SJCRH30 (cell line): ENCODE measurements around the gene CPNE1. TPM values are rescaled to one million over a fixed set of nuclear protein-coding genes. Genes with fewer than 3 reads are reported as not detected.
"Not testable (repeated sequence)": the region's sequence is repeated elsewhere in the genome, so short reads cannot be mapped to it uniquely, and the experiment has no call there.

ENCODE experiments used
- DNase-seq, 2 experiments: peaks; one replicate each; pipeline ENCODE4 v3.0.0-alpha.2; 2015 to 2020
- H3K27ac ChIP-seq: fragments of 250-450 bp; sonication (Bioruptor Pico); 2 replicates; pipeline ENCODE4 v1.5.1; 2020; ENCODE audit warnings: mild to moderate bottlenecking, moderate library complexity
- H3K27me3 ChIP-seq: fragments of 250-450 bp; sonication (Bioruptor Pico); 2 replicates; pipeline ENCODE4 v1.5.1; 2020; ENCODE audit warnings: mild to moderate bottlenecking, moderate library complexity
- H3K36me3 ChIP-seq: fragments of 250-450 bp; sonication (Bioruptor Pico); 2 replicates; pipeline ENCODE4 v1.5.1; 2020; ENCODE audit warnings: mild to moderate bottlenecking, moderate library complexity
- H3K4me1 ChIP-seq: fragments of 250-450 bp; sonication (Bioruptor Pico); 2 replicates; pipeline ENCODE4 v1.5.1; 2020; ENCODE audit warnings: mild to moderate bottlenecking, moderate library complexity
- H3K4me3 ChIP-seq: fragments of 250-450 bp; sonication (Bioruptor Pico); 2 replicates; pipeline ENCODE4 v1.5.1; 2020; ENCODE audit warnings: mild to moderate bottlenecking, moderate library complexity
- H3K9me3 ChIP-seq: fragments of 250-450 bp; sonication (Bioruptor Pico); replicated peaks from 2 replicates; pipeline ENCODE4 v1.5.1; 2020; ENCODE audit warnings: mild to moderate bottlenecking, moderate library complexity
- total RNA-seq: library from RNA; depleted of rRNA; stranded (reverse); fragments of >200 nt; shearing (Covaris generic); gene quantifications from 2 replicates; pipeline ENCODE4 v1.2.3, GENCODE V29; 2014

CPNE1 gene
- total RNA-seq, 1 experiment from 2014 or later = 297 TPM

GRCh38 chr20:35702051-35702823, 37.5 kb upstream of the CPNE1 start:
- H3K9me3 ChIP-seq = no peaks in the 10 kb centered on the region
- H3K27ac ChIP-seq = no peak overlapping the region; the same call in 1 of the 2 replicates
- peaks cover 17% of the 10 kb centered on the region for H3K4me1 ChIP-seq
- H3K27me3 ChIP-seq = no peaks in the 10 kb centered on the region
- H3K36me3 ChIP-seq = peaks cover 66% of the 10 kb centered on the region
- DNase-seq = peak; percentile 31 to 35
- no peak overlapping the region for H3K4me3 ChIP-seq

GRCh38 chr20:35700625-35701148, 36.0 kb upstream of the CPNE1 start:
- H3K4me3 ChIP-seq = peak overlapping the region; percentile 88
- DNase-seq = peak in 1 of 2 experiments; percentile 44
- no peak overlapping the region for H3K27ac ChIP-seq
- peaks cover 52% of the 10 kb centered on the region for H3K36me3 ChIP-seq
- peaks cover 17% of the 10 kb centered on the region for H3K4me1 ChIP-seq
- no peaks in the 10 kb centered on the region for H3K9me3 ChIP-seq
- H3K27me3 ChIP-seq = no peaks in the 10 kb centered on the region

- Histone ChIP-seq H3K4me1 (peaks cover 17% of the 10 kb centered on the region), H3K27me3 (no peaks in the 10 kb centered on the region), H3K4me3 (peak overlapping the region; percentile 88), H3K9me3 (no peaks in the 10 kb centered on the region), H3K27ac (peak overlapping the region; percentile 66), H3K36me3 (peaks cover 46% of the 10 kb centered on the region)
- no peak for DNase-seq
Measured at GRCh38 chr20:35699957-35700624, 35.4 kb upstream of the CPNE1 start.

DNA sequence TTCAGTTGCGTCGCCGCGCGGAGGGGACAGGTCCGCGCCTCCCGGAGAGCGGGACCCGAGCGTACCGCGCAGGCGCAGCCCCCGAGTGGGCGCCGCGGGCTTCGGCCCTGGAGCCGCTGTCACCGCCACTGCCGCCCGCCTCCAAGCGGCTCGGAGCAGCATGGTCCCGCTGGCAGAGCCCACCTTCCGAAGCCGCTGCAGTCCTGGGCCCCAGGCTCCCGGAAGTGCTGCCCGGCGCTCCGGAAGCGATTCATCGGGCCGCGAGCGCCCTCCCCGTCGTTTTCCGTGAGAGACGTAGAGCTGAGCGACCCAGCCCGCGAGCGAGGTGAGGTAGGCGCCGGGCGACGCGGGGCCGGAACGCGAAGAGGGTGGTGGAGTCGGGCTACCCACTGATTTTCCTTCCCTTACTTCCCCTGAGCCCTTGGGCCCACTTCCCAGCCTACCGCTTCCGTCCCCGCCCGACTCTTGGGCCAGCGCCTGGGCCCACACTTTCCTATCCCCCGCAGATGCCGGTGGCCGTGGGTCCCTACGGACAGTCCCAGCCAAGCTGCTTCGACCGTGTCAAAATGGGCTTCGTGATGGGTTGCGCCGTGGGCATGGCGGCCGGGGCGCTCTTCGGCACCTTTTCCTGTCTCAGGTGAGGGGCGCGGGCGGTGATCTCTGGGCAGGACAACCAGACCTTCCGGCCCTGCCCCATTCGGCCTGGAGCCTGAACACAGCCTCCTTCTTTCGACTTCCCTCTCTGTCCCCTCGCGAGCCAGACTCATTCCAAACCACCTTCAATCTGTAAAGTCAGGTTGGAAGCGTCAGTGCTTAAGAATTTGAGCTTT, 34.6 kb upstream of the CPNE1 start, which contains the start of the genes NFS1 and ROMO1:
TSS of gene NFS1 (minus strand) at position 226 of the 830 bp plus-strand sequence. CDS start at position 162, 64 bp downstream.
TSS of gene ROMO1 (plus strand) at position 279 of the 830 bp plus-strand sequence. CDS start at position 507, 228 bp downstream.
- Histone ChIP-seq H3K27ac (peak within 1 kb of the TSS; percentile 66), H3K36me3 (peaks cover 39% of the 10 kb centered on the region), H3K4me3 (peak within 1 kb of the TSS; percentile 88), H3K27me3 (no peaks in the 10 kb centered on the region), H3K4me1 (peaks cover 17% of the 10 kb centered on the region), H3K9me3 (no peaks in the 10 kb centered on the region)
- DNase-seq = peak; percentile 95 to 96

DNA sequence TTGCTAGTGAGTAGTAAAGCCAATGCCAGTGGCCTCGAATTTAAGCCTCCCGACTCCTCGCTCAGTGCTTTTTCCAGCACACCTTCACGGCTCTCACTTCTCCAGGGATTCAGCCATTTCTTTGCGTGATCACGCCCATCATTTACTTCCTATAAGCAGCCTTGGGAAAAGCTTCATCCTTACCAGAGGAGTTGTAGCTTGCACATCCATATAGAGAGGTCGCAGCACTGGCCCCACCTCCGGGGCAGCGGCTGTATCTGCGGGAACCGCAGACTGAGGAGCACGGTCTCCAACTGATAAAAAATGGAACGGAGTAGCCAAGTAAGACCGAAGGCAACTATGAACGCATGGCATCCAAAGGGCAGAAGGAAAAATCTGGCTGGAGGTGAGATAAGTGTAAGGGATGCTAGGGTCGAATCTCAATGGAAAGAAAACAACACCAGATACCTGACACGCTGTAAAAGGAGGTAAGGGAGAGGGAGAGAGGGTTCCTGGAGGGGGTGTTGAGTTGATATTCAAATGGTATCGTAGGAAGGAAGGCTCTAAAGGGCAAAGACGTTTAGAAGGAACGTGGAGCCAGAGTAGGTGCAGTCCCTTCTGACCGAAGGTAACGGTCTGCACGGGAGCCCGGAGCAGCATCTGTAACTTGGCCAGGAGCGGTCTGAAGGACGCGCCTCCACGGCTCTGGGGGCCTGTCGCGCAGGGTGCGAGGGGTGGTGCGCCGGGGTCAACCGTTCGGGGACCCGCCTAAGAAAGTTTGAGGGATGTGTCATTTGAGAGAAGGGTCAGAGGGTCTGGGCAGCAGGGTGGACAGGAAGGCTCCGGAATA, 33.8 kb upstream of the CPNE1 start:
- DNase-seq = peak; percentile 52 to 62
- Histone ChIP-seq H3K36me3 (peaks cover 32% of the 10 kb centered on the region), H3K27ac (peak overlapping the region; percentile 66; the same call in 1 of the 2 replicates), H3K27me3 (no peaks in the 10 kb centered on the region), H3K4me3 (peak overlapping the region; percentile 88), H3K4me1 (peaks cover 17% of the 10 kb centered on the region), H3K9me3 (no peaks in the 10 kb centered on the region)

GRCh38 chr20:35697696-35698297, 33.1 kb upstream of the CPNE1 start:
- Histone ChIP-seq H3K27ac (no peak overlapping the region), H3K4me3 (peak overlapping the region; percentile 88), H3K9me3 (no peaks in the 10 kb centered on the region), H3K36me3 (peaks cover 25% of the 10 kb centered on the region), H3K4me1 (peaks cover 17% of the 10 kb centered on the region), H3K27me3 (no peaks in the 10 kb centered on the region)
- DNase-seq = no peak

- peaks cover 7% of the 10 kb centered on the region for H3K36me3 ChIP-seq
- no peaks in the 10 kb centered on the region for H3K9me3 ChIP-seq
- peaks cover 17% of the 10 kb centered on the region for H3K4me1 ChIP-seq
- no peak overlapping the region for H3K27ac ChIP-seq
- H3K27me3 ChIP-seq = no peaks in the 10 kb centered on the region
- H3K4me3 ChIP-seq = no peak overlapping the region
- DNase-seq = no peak
Measured at GRCh38 chr20:35695978-35696377, 31.3 kb upstream of the CPNE1 start.

DNA sequence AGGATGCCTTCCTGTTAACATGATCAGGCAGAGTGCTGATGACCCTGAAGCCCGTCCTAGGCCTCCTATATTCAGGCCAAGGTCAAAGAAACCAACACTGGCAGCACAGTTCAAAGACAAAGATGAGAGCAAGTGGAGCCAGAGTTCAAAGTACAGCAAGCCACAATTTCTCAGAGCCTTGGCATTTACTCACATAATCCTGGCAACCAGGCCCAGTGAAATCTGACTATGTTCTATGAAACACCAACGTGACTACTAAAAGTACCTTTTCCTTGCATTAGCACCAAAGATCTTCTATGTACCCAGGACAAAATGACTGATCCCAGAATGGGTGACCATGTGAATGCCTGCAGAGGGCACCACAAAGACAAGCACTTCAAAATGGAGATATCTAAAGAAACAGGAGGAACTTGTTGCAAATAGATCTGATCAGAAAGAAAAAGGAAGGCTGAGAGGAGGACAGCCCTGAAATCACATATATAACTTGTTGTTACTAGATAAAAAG, 30.6 kb upstream of the CPNE1 start:
- H3K36me3 ChIP-seq = peaks cover 2% of the 10 kb centered on the region; the same call in 1 of the 2 replicates

DNA sequence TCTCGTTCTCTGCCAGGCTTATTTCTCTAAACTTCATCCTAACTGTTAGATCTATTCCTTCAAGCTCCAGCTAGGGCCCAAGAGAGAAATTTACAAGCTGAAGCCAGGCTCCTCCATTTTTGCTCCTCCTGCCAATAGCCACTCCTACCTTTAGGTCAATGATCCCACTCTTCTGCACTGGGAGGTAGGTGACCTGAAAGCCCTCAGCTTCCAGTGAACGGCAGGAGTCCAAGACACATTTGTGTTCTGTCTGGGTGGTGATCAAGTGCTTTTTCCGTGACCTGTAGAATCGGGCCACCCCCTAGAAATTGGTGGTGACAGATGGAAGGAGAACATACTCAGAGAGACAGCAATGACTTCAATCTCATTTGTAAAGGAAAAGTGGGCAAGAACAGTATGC, 25.6 kb upstream of the CPNE1 start:
- Histone ChIP-seq H3K36me3 (peaks cover 10% of the 10 kb centered on the region; the same call in 1 of the 2 replicates), H3K9me3 (no peaks in the 10 kb centered on the region), H3K27me3 (no peaks in the 10 kb centered on the region), H3K27ac (no peak overlapping the region), H3K4me1 (no peaks in the 10 kb centered on the region), H3K4me3 (no peak overlapping the region)
- DNase-seq = no peak

More for the DNA sequence above, 30.6 kb upstream of the CPNE1 start:
- H3K4me1 ChIP-seq = peaks cover 10% of the 10 kb centered on the region
- no peaks in the 10 kb centered on the region for H3K9me3 ChIP-seq
- H3K27ac ChIP-seq = no peak overlapping the region
- no peak for DNase-seq
- no peak overlapping the region for H3K4me3 ChIP-seq
- no peaks in the 10 kb centered on the region for H3K27me3 ChIP-seq

- H3K27ac ChIP-seq, H3K27me3 ChIP-seq, H3K36me3 ChIP-seq, H3K9me3 ChIP-seq, H3K4me3 ChIP-seq, H3K4me1 ChIP-seq: not testable (repeated sequence)
- DNase-seq = peak; percentile 35 to 39
Measured at GRCh38 chr20:35686872-35687271, 22.2 kb upstream of the CPNE1 start.

- H3K9me3 ChIP-seq, H3K36me3 ChIP-seq, DNase-seq, H3K4me1 ChIP-seq, H3K27me3 ChIP-seq, H3K27ac ChIP-seq, H3K4me3 ChIP-seq: not testable (repeated sequence)
Measured at GRCh38 chr20:35685368-35685767, 20.7 kb upstream of the CPNE1 start.

- Histone ChIP-seq H3K4me1 (no peaks in the 10 kb centered on the region), H3K4me3 (no peak overlapping the region), H3K27ac (no peak overlapping the region), H3K27me3 (no peaks in the 10 kb centered on the region), H3K9me3 (no peaks in the 10 kb centered on the region), H3K36me3 (no peaks in the 10 kb centered on the region; the same call in 1 of the 2 replicates)
- no peak for DNase-seq
Measured at GRCh38 chr20:35681960-35682359, 17.3 kb upstream of the CPNE1 start.

- Histone ChIP-seq H3K27me3 (no peaks in the 10 kb centered on the region), H3K9me3 (no peaks in the 10 kb centered on the region), H3K4me1 (no peaks in the 10 kb centered on the region), H3K4me3 (no peak overlapping the region), H3K36me3 (no peaks in the 10 kb centered on the region; the same call in 1 of the 2 replicates), H3K27ac (no peak overlapping the region)
- DNase-seq = no peak
Measured at GRCh38 chr20:35680452-35681183, 15.9 kb upstream of the CPNE1 start.
